NB4 (cell line): ENCODE data around the gene POLR2E.
A peak's percentile ranks its signal among the peaks of the same experiment; 100 is the strongest.

ENCODE experiments used
- MYC ChIP-seq: IDR thresholded peaks from 2 replicates; pipeline ENCODE4 v1.6.1; 2011; ENCODE audit warnings: low read depth, low read length
- TF ChIP-seq, protein P1 (sequence below): IDR thresholded peaks from 2 replicates; pipeline ENCODE4 v1.6.1; 2011; ENCODE audit warnings: low read depth, low read length
- TF ChIP-seq, protein P2 (sequence below): IDR thresholded peaks from one replicate; pipeline ENCODE4 v1.5.1; 2012; ENCODE audit warnings: low read depth, low read length

DNA sequence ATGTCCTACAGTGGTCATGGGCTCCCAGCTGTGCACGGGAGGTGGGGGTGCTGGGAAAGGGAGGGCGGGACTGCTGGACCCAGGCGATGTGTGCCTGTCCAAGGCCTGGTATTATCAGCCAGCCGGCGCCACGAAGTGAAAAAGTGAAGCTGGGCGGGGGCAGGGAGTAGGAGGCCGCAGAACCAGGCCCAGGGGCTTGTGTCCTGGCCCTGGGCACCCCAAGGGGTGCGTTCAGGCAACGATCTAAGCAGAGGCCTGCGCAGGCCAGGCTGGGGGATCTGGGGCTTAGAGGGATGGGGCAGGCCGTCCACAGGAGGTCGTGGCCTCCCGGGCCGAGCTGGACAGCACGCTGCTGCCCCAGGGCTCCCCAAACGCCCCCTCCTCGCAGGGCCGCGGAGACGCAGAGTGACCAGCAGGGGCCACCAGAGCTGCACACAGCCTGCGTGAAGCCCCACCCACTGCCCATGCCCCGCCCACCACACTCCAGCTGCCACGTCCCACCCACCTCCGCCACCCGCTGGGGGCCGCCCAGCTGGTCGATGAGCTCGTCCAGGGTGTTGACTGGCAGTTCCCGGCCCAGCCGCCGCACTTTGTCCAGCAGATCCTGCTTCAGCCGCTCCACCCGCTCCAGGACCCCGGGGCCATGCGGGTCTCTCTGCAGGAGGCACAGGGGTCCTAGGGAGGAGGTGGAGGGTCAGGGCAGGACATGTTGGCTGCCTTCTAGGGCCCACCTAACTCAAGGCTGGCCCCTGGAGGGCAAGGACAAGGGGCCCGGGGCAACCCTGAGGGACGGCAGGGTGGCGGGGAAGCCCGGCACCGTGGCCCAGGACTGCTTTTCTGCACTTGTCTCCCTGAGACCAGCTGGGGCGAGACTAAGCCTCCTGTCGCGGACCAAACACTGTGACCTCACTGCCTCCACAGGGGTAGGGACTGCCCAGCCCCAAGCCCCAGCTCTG lies 18.1 kb upstream of the POLR2E start:
- TF ChIP-seq, protein P1, sequence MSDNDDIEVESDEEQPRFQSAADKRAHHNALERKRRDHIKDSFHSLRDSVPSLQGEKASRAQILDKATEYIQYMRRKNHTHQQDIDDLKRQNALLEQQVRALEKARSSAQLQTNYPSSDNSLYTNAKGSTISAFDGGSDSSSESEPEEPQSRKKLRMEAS = peak; percentile 19; the same call in 1 of the 2 replicates
- TF ChIP-seq, protein P2, sequence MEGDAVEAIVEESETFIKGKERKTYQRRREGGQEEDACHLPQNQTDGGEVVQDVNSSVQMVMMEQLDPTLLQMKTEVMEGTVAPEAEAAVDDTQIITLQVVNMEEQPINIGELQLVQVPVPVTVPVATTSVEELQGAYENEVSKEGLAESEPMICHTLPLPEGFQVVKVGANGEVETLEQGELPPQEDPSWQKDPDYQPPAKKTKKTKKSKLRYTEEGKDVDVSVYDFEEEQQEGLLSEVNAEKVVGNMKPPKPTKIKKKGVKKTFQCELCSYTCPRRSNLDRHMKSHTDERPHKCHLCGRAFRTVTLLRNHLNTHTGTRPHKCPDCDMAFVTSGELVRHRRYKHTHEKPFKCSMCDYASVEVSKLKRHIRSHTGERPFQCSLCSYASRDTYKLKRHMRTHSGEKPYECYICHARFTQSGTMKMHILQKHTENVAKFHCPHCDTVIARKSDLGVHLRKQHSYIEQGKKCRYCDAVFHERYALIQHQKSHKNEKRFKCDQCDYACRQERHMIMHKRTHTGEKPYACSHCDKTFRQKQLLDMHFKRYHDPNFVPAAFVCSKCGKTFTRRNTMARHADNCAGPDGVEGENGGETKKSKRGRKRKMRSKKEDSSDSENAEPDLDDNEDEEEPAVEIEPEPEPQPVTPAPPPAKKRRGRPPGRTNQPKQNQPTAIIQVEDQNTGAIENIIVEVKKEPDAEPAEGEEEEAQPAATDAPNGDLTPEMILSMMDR = peak; percentile 53
- no peak for TF ChIP-seq MYC
